KMS-11 (cell line): ENCODE measurements around the gene PSMD11.
A peak's percentile ranks its signal among the peaks of the same experiment; 100 is the strongest.
"Not testable (repeated sequence)": the region's sequence is repeated elsewhere in the genome, so short reads cannot be mapped to it uniquely, and the experiment has no call there.

Experiments used
- H2AFZ ChIP-seq: fragments of 200-600 bp; sonication (generic); 2 replicates; pipeline ENCODE4 v1.6.1; 2016; ENCODE audit warnings: antibody characterized with exemption, mixed run types, low read depth
- H3K27ac ChIP-seq: fragments of 200-600 bp; sonication (generic); 2 replicates; pipeline ENCODE4 v1.6.1; 2016; ENCODE audit warnings: mild to moderate bottlenecking, mixed run types
- H3K27me3 ChIP-seq: fragments of 200-600 bp; sonication (generic); 2 replicates; pipeline ENCODE4 v1.6.1; 2017; ENCODE audit warnings: mild to moderate bottlenecking, low read depth, mixed run types, moderate library complexity; ENCODE audit not compliant: insufficient read depth
- H3K36me3 ChIP-seq: fragments of 200-600 bp; sonication (generic); 2 replicates; pipeline ENCODE4 v1.6.1; 2017; ENCODE audit warnings: mild to moderate bottlenecking, mixed run types; ENCODE audit not compliant: insufficient read depth
- H3K4me1 ChIP-seq: fragments of 200-600 bp; sonication (generic); 2 replicates; pipeline ENCODE4 v1.6.1; 2016; ENCODE audit warnings: mild to moderate bottlenecking, low read depth, mixed run types; ENCODE audit not compliant: poor library complexity, severe bottlenecking
- H3K4me2 ChIP-seq: fragments of 200-600 bp; sonication (generic); 2 replicates; pipeline ENCODE4 v1.7.0; 2016; ENCODE audit warnings: mild to moderate bottlenecking, mixed run types
- H3K4me3 ChIP-seq: fragments of 200-600 bp; sonication (generic); IDR thresholded peaks from 2 replicates; pipeline ENCODE4 v1.6.1; 2017; ENCODE audit warnings: low read depth, low read length, mixed read lengths; ENCODE audit not compliant: insufficient read depth
- H3K79me2 ChIP-seq: fragments of 200-600 bp; sonication (generic); 2 replicates; pipeline ENCODE4 v1.6.1; 2016; ENCODE audit warnings: low read depth, mixed run types; ENCODE audit not compliant: insufficient read depth
- H3K9ac ChIP-seq: fragments of 200-600 bp; sonication (generic); 2 replicates; pipeline ENCODE4 v1.6.1; 2016; ENCODE audit warnings: mild to moderate bottlenecking, mixed run types
- H4K20me1 ChIP-seq: fragments of 200-600 bp; sonication (generic); 2 replicates; pipeline ENCODE4 v1.6.1; 2016; ENCODE audit warnings: mild to moderate bottlenecking, mixed run types; ENCODE audit not compliant: insufficient read depth
- CTCF ChIP-seq: fragments of 200-600 bp; sonication (generic); conservative IDR thresholded peaks from 2 replicates; pipeline ENCODE4 v1.6.1; 2017; ENCODE audit warnings: low read depth, mild to moderate bottlenecking, antibody characterized with exemption, low read length, moderate library complexity, mixed read lengths

The PSMD11 gene

GRCh38 chr17:32444301-32445073 is at the start of gene PSMD11:
Gene PSMD11 (plus strand): TSS chr17:32444510. CDS start chr17:32444524, 14 bp downstream.
- Histone ChIP-seq H3K4me2 (peak within 1 kb of the TSS; percentile 92), H3K27me3 (no peaks in the 10 kb centered on the region)

DNA sequence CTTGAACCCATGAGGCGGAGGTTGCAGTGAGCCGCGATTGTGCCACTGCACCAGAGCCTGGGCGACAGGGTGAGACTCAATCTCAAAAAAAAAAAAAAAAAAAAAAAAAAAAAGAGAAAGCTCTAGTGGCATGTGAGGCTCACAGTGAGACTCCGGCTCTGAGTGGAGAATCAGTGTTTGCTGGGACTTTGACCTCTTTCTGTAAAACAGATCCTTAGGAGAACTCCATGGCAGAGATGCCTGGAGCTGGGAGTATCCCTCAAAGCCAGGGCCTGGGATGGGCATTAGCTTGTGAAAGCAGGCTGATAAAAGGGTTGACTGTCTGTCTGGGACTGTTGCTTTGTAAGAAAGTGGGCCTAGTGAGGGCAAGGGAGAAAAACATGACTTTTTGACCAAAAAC is 48.0 kb upstream of the PSMD11 start:
- TF ChIP-seq CTCF, result no peak

More at GRCh38 chr17:32444301-32445073, at the start of gene PSMD11:
- Histone ChIP-seq H2AFZ (peak within 1 kb of the TSS; percentile 69), H3K27ac (peak within 1 kb of the TSS; percentile 87), H3K4me1 (peaks cover 71% of the 10 kb centered on the region), H3K9ac (peak within 1 kb of the TSS; percentile 96), H4K20me1 (peaks cover 15% of the 10 kb centered on the region), H3K36me3 (peaks cover 17% of the 10 kb centered on the region; the same call in 1 of the 2 replicates), H3K79me2 (peaks cover 51% of the 10 kb centered on the region), H3K4me3 (no peak within 1 kb of the TSS)
- TF ChIP-seq CTCF, result peak; percentile 23

DNA sequence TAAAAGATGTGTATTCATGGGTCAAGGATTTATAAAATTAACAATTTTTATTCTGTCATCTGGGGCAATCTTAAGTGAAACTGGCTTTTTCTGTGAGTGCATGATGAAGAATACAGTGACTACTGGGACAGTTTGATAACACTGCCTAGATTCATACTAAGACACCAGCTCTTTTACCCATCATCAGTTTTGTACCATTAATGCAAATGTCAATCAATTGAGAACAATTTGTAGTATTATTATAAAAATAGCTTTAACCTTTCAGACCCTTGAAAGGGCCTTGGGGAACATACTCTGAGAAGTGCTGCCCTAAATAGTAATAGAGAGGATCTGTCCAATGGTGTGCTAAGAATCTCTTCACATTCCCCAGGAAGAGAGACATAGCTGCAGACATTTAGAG is 45.4 kb upstream of the PSMD11 start:
- Histone ChIP-seq H3K27me3 (no peaks in the 10 kb centered on the region), H3K36me3 (no peaks in the 10 kb centered on the region), H4K20me1 (no peaks in the 10 kb centered on the region), H3K9ac (no peak overlapping the region), H3K4me2 (no peak overlapping the region), H3K79me2 (no peaks in the 10 kb centered on the region), H3K4me1 (no peaks in the 10 kb centered on the region), H3K27ac (no peak overlapping the region), H3K4me3 (no peak overlapping the region), H2AFZ (no peak overlapping the region)
- TF ChIP-seq CTCF, result no peak

More for the DNA sequence above, 48.0 kb upstream of the PSMD11 start:
- Histone ChIP-seq H3K4me2 (no peak overlapping the region), H3K27me3 (no peaks in the 10 kb centered on the region), H3K4me1 (no peaks in the 10 kb centered on the region), H4K20me1 (no peaks in the 10 kb centered on the region), H3K36me3 (no peaks in the 10 kb centered on the region), H2AFZ (no peak overlapping the region), H3K79me2 (no peaks in the 10 kb centered on the region), H3K9ac (no peak overlapping the region), H3K27ac (no peak overlapping the region), H3K4me3 (no peak overlapping the region)

DNA sequence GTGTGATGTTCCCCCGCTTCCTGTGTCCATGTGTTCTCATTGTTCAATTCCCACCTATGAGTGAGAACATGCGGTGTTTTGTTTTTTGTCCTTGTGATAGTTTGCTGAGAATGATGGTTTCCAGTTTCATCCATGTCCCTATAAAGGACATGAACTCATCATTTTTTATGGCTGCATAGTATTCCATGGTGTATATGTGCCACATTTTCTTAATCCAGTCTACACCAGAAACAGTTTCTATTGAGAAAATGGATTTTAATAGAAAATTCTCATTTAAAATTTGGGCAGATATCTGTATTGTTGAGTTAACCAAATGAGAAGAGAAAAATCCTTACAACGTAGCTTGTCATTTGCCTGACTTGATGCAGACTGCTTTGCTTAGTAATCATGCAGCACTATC is 34.2 kb upstream of the PSMD11 start:
- not testable (repeated sequence) for H3K4me1 ChIP-seq, H3K4me3 ChIP-seq, H2AFZ ChIP-seq, H3K9ac ChIP-seq, H3K4me2 ChIP-seq, H3K27me3 ChIP-seq, H3K79me2 ChIP-seq, H4K20me1 ChIP-seq, H3K27ac ChIP-seq, H3K36me3 ChIP-seq

DNA sequence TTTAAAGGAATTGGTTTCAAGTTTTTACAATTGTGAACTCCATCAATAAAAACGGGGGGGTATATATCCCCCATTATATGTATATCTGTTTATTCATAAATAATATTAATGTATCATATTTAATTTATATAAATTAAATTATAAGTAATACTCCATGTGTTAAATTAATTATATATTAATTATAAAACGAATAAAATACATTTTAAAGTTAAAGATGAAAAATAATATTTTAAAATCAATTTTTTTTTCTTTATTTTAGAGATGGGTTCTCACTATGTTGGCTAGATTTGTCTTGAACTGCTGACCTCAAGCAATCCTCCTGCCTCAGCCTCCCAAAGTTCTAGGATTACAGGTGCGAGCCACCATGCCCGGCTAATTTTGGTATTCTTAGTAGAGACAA is 17.4 kb upstream of the PSMD11 start:
- TF ChIP-seq CTCF, result no peak
- no peaks in the 10 kb centered on the region for H3K4me1 ChIP-seq
- no peak overlapping the region for H2AFZ ChIP-seq
- H3K27me3 ChIP-seq, result no peaks in the 10 kb centered on the region
- no peak overlapping the region for H3K4me3 ChIP-seq
- H3K4me2 ChIP-seq, result no peak overlapping the region
- H3K36me3 ChIP-seq, result no peaks in the 10 kb centered on the region
- no peaks in the 10 kb centered on the region for H4K20me1 ChIP-seq
- no peak overlapping the region for H3K9ac ChIP-seq
- no peak overlapping the region for H3K27ac ChIP-seq
- H3K79me2 ChIP-seq, result no peaks in the 10 kb centered on the region
